GM12878 (cell line): Measurements from ENCODE around the gene MGAT5. TPM values are rescaled to one million over a fixed set of nuclear protein-coding genes. Genes with fewer than 3 reads are reported as not detected.

Experiments
- ATAC-seq: fragments of 200-7000 bp; cut with Tn5 transposase; 3 replicates; pipeline ENCODE4 v1.9.1; 2020; ENCODE audit warnings: mild to moderate bottlenecking, moderate library complexity
- BruUV-seq: library from RNA; stranded (reverse); fragments of 400-500 nt; replicated peaks from 2 replicates; lab custom pipeline; 2021; lab: Mats Ljungman, UMichigan
- CTCF ChIA-PET: fragments of 300-600 bp; sonication (Branson Sonifier 250); formaldehyde crosslinking; extraction: SDS; loops from one replicate; lab custom pipeline; 2021; ENCODE audit warnings: inconsistent platforms; lab: Yijun Ruan, JAX
- POLR2A ChIA-PET: fragments of 350-600 bp; formaldehyde crosslinking; extraction: SDS; loops from one replicate; lab custom pipeline; 2021; ENCODE audit warnings: inconsistent platforms; lab: Charles Lee
- RAD21 ChIA-PET: fragments of 300-600 bp; sonication (Branson Sonifier 250); formaldehyde crosslinking; loops from one replicate; lab custom pipeline; 2023; ENCODE audit warnings: antibody characterized with exemption; ENCODE audit not compliant: unreplicated experiment; lab: Charles Lee
- SMC1A ChIA-PET: fragments of 300-600 bp; sonication (Branson Sonifier 250); formaldehyde crosslinking; loops from one replicate; lab custom pipeline; 2023; ENCODE audit not compliant: unreplicated experiment, uncharacterized antibody; lab: Charles Lee
- DNase-seq: peaks from one replicate; pipeline ENCODE4 v3.0.0-alpha.2; 2011; ENCODE audit warnings: low read depth, low spot score
- FAIRE-seq: peaks from 3 replicates; lab custom pipeline; 2011; peaks lifted over from hg19 to GRCh38; lab: Jason Lieb, UNC
- H2AFZ ChIP-seq: 2 replicates; pipeline ENCODE4 v1.6.0; 2011; ENCODE audit warnings: low read depth, low read length, control low read depth; ENCODE audit not compliant: control insufficient read depth
- H3K27ac ChIP-seq: 2 replicates; pipeline ENCODE4 v1.5.1; 2011; ENCODE audit warnings: control low read depth; ENCODE audit not compliant: control insufficient read depth, insufficient read depth
- H3K27me3 ChIP-seq, 2 experiments: replicated peaks in 1 of 2; 2 replicates each; pipeline versions ENCODE4 v1.6.0 to v1.6.1; 2011; ENCODE audit warnings: low read length in 1 of 2; ENCODE audit not compliant: control insufficient read depth in 2 of 2, insufficient read depth in 2 of 2
- H3K36me3 ChIP-seq, 2 experiments: 2 replicates each; pipeline ENCODE4 v1.5.1; 2011; ENCODE audit warnings: low read length in 1 of 2; ENCODE audit not compliant: control insufficient read depth in 2 of 2, insufficient read depth in 2 of 2
- H3K4me1 ChIP-seq: 2 replicates; pipeline ENCODE4 v1.6.1; 2011; ENCODE audit warnings: mild to moderate bottlenecking, low read length, moderate library complexity, mixed read lengths; ENCODE audit not compliant: control insufficient read depth, insufficient read depth
- H3K4me2 ChIP-seq: 2 replicates; pipeline ENCODE4 v1.6.0; 2011; ENCODE audit warnings: control low read depth; ENCODE audit not compliant: control insufficient read depth, insufficient read depth
- H3K4me3 ChIP-seq: fragments of 200-600 bp; sonication (generic); 2 replicates; pipeline ENCODE4 v1.5.1; 2016
- H3K79me2 ChIP-seq: 2 replicates; pipeline ENCODE4 v1.6.0; 2011; ENCODE audit warnings: low read length; ENCODE audit not compliant: control insufficient read depth, insufficient read depth
- H3K9ac ChIP-seq: 2 replicates; pipeline ENCODE4 v1.8.0; 2011; ENCODE audit warnings: low read length, control low read depth, mixed read lengths; ENCODE audit not compliant: control insufficient read depth, insufficient read depth
- H3K9me3 ChIP-seq: replicated peaks from 3 replicates; pipeline ENCODE4 v1.5.1; 2011; ENCODE audit warnings: mild to moderate bottlenecking, low read length; ENCODE audit not compliant: control insufficient read depth, insufficient read depth
- H4K20me1 ChIP-seq: 2 replicates; pipeline ENCODE4 v1.6.0; 2011; ENCODE audit not compliant: control insufficient read depth, insufficient read depth
- CEBPB ChIP-seq, 2 experiments: fragments of 150-350 bp in 1 of 2; IDR thresholded peaks; 2 replicates each; pipeline ENCODE4 v1.6.1; 2012 to 2014; ENCODE audit warnings: low read depth in 2 of 2, low read length in 2 of 2, borderline replicate concordance in 1 of 2, inconsistent platforms in 1 of 2
- CTCF ChIP-seq, 3 experiments: IDR thresholded peaks in 2 of 3; conservative IDR thresholded peaks in 1 of 3; 2 replicates each; pipeline ENCODE4 v1.5.1; 2011; ENCODE audit warnings: low read depth in 3 of 3, low read length in 3 of 3, mild to moderate bottlenecking in 3 of 3, control low read depth in 2 of 3, moderate library complexity in 2 of 3, inconsistent platforms in 1 of 3, mixed read lengths in 1 of 3; ENCODE audit not compliant: control insufficient read depth in 2 of 3, insufficient read depth in 1 of 3; ENCODE audit errors: extremely low read depth in 1 of 3
- DPF2 ChIP-seq: fragments of 450-650 bp; IDR thresholded peaks from 2 replicates; pipeline ENCODE4 v1.6.1; 2017; ENCODE audit warnings: mild to moderate bottlenecking
- E2F8 ChIP-seq: fragments of 450-650 bp; IDR thresholded peaks from 2 replicates; pipeline ENCODE4 v1.6.1; 2018; ENCODE audit warnings: mild to moderate bottlenecking, low read depth, moderate library complexity; ENCODE audit not compliant: partially characterized antibody
- EP300 ChIP-seq, 2 experiments: fragments of 150-350 bp in 1 of 2; IDR thresholded peaks; 2 replicates each; pipeline ENCODE4 v1.6.1; 2011 to 2012; ENCODE audit warnings: low read depth in 2 of 2, low read length in 2 of 2, borderline replicate concordance in 1 of 2, improper control_type of control experiment in 1 of 2, inconsistent platforms in 1 of 2; ENCODE audit not compliant: control insufficient read depth in 1 of 2
- NR2C1 ChIP-seq: fragments of 450-650 bp; IDR thresholded peaks from 2 replicates; pipeline ENCODE4 v1.6.1; 2017; ENCODE audit warnings: antibody characterized with exemption, mild to moderate bottlenecking, moderate library complexity
- POU2F2 ChIP-seq: IDR thresholded peaks from 3 replicates; pipeline ENCODE4 v1.6.1; 2011; ENCODE audit warnings: low read depth, mild to moderate bottlenecking, low read length, borderline replicate concordance
- RUNX3 ChIP-seq: IDR thresholded peaks from 2 replicates; pipeline ENCODE4 v1.6.1; 2012; ENCODE audit warnings: low read length, inconsistent platforms
- SMC3 ChIP-seq: IDR thresholded peaks from 2 replicates; pipeline ENCODE4 v1.6.1; 2011; ENCODE audit warnings: low read length, improper control_type of control experiment, borderline replicate concordance
- ZNF384 ChIP-seq: IDR thresholded peaks from 2 replicates; pipeline ENCODE4 v1.6.1; 2012; ENCODE audit warnings: low read depth, mild to moderate bottlenecking, low read length, improper control_type of control experiment, borderline replicate concordance
- WGBS: methylation state at CpG from one replicate; pipeline ENCODE4 v1.1.6; 2016; ENCODE audit warnings: low lambda C conversion rate; ENCODE audit not compliant: insufficient replicate concordance, insufficient coverage; ENCODE audit errors: missing lambda C conversion rate; 5-methylcytosine and 5-hydroxymethylcytosine counted together
- in situ Hi-C: fragments of 300-500 bp; cut with MboI; formaldehyde crosslinking; loops from 9 replicates; pipeline ENCODE4 v1.14.3; 2018; ENCODE audit warnings: mixed read lengths
- intact Hi-C: fragments of 100-400 bp; cut with micrococcal nuclease; formaldehyde crosslinking; loops from one replicate; pipeline ENCODE4 v1.14.2; 2022; ENCODE audit not compliant: unreplicated experiment
- polyA plus RNA-seq, 11 experiments: library from polyadenylated mRNA; depleted of rRNA in 4 of 11; unstranded in 6 of 11; stranded (reverse) in 5 of 11; fragments of >200 nt; fragmentation: Nextera tagmentation in 4 of 11; fragmentation: Illumina TruSeq in 1 of 11; extraction: Ambion mirVana in 4 of 11; extraction: Trizol in 1 of 11; gene quantifications; 1 replicate in 1 of 11; 2 replicates in 10 of 11; pipeline versions ENCODE4 v1.2.1 to v1.2.3, GENCODE V29; 2011 to 2016; ENCODE audit warnings: inconsistent platforms in 2 of 11, missing spikeins in 2 of 11, low read depth in 1 of 11
- total RNA-seq, 4 experiments: library from RNA; depleted of rRNA in 3 of 4; stranded (reverse); fragments of >200 nt in 3 of 4; fragmentation: Illumina TruSeq in 1 of 4; extraction: Trizol in 1 of 4; gene quantifications; 2 replicates each; pipeline versions ENCODE4 v1.2.1 to v1.2.3, GENCODE V29; 2013 to 2021
- TF ChIP-seq, protein P1 (sequence below): fragments of 450-650 bp; IDR thresholded peaks from 2 replicates; pipeline ENCODE4 v1.6.1; 2017; ENCODE audit warnings: low read depth, mild to moderate bottlenecking, moderate library complexity
- TF ChIP-seq, protein P2 (sequence below): fragments of 450-650 bp; IDR thresholded peaks from 2 replicates; pipeline ENCODE4 v1.6.1; 2016; ENCODE audit warnings: mild to moderate bottlenecking

The MGAT5 gene
- total and polyA plus RNA-seq, 10 of the 15 experiments (the other 5 are each of a cell fraction or from before 2014, with no cell fraction given): 4.9 to 104 (median 36.2) TPM

GRCh38 chr2:134232868-134233727 is 20.8 kb upstream of the MGAT5 start:
- intact Hi-C loops: loop anchor here (2.0 to 10.0 kb wide), 4 partner anchors 50 to 278 kb away; no protein-coding TSS in a partner anchor
- FAIRE-seq (peak; percentile 23), DNase-seq (no peak), ATAC-seq (peak; percentile 59)
- peak overlapping the region; percentile 83 for H3K27ac ChIP-seq
- BruUV-seq: no TSS peak
- ChIA-PET SMC1A (interaction anchor here (1.0 to 3.0 kb wide), 8 partner anchors 10 to 178 kb away, joined by 3 to 17 read pairs (median 9); no protein-coding TSS in a partner anchor), RAD21 (interaction anchor here (1.4 kb wide), 2 partner anchors 12 to 25 kb away, joined by 3 to 4 read pairs; no protein-coding TSS in a partner anchor), POLR2A (interaction anchor here (1.0 kb wide), 1 partner anchor 17 kb away, joined by 3 read pairs; no protein-coding TSS in a partner anchor), CTCF (interaction anchor here (3.0 to 4.1 kb wide), 4 partner anchors 11 to 179 kb away, joined by 12 to 38 read pairs (median 19); no protein-coding TSS in a partner anchor)
- peak overlapping the region; percentile 19 for H3K4me3 ChIP-seq
- H2AFZ ChIP-seq: no peak overlapping the region
- no peaks in the 10 kb centered on the region for H4K20me1 ChIP-seq
- peaks cover 81% of the 10 kb centered on the region for H3K79me2 ChIP-seq
- peaks cover 72% of the 10 kb centered on the region for H3K4me1 ChIP-seq
- WGBS: 27% methylated on average over 2 of the region's 2 CpGs
- H3K27me3 ChIP-seq: no peaks in the 10 kb centered on the region
- in situ Hi-C loops: no loop called here
- peaks cover 8% of the 10 kb centered on the region for H3K9me3 ChIP-seq
- H3K4me2 ChIP-seq: peak overlapping the region; percentile 72
- H3K36me3 ChIP-seq: peaks cover 0 to 3% of the 10 kb centered on the region in 2 experiments; a peak in 2 of 4 replicates
- peak overlapping the region; percentile 27 for H3K9ac ChIP-seq
- TF ChIP-seq, protein P1, sequence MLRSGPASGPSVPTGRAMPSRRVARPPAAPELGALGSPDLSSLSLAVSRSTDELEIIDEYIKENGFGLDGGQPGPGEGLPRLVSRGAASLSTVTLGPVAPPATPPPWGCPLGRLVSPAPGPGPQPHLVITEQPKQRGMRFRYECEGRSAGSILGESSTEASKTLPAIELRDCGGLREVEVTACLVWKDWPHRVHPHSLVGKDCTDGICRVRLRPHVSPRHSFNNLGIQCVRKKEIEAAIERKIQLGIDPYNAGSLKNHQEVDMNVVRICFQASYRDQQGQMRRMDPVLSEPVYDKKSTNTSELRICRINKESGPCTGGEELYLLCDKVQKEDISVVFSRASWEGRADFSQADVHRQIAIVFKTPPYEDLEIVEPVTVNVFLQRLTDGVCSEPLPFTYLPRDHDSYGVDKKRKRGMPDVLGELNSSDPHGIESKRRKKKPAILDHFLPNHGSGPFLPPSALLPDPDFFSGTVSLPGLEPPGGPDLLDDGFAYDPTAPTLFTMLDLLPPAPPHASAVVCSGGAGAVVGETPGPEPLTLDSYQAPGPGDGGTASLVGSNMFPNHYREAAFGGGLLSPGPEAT: 0 out of 2 replicates have a peak, but pooled peaks have one; percentile 15
- TF ChIP-seq CTCF (IDR thresholded peaks at IDR 0.05 in 2 of 3, conservative IDR thresholded peaks at IDR 0.05 in 1 of 3; ENCODE audit: control insufficient read depth in 2 of 3, extremely low read depth in 1 of 3, insufficient read depth in 1 of 3, low read depth in 3 of 3, low read length in 3 of 3) (0 out of 6 replicates have a peak, but pooled peaks of 2 of the 3 experiments have one; percentile 6 to 17), SMC3 (no peak), E2F8 (no peak), RUNX3 (peak; percentile 81), POU2F2 (0 out of 3 replicates have a peak, but pooled peaks have one; percentile 8), EP300 (IDR thresholded peaks at IDR 0.05; ENCODE audit: borderline replicate concordance in 1 of 2, control insufficient read depth in 1 of 2, low read depth in 2 of 2, low read length in 2 of 2) (0 out of 4 replicates have a peak, but pooled peaks have one; percentile 4 to 22), DPF2 (peak; percentile 38; the same call in 1 of the 2 replicates), CEBPB (IDR thresholded peaks at IDR 0.05; ENCODE audit: borderline replicate concordance in 1 of 2, low read depth in 2 of 2, low read length in 2 of 2) (no peak), NR2C1 (no peak), ZNF384 (peak; percentile 32; the same call in 1 of the 2 replicates)
- TF ChIP-seq, protein P2, sequence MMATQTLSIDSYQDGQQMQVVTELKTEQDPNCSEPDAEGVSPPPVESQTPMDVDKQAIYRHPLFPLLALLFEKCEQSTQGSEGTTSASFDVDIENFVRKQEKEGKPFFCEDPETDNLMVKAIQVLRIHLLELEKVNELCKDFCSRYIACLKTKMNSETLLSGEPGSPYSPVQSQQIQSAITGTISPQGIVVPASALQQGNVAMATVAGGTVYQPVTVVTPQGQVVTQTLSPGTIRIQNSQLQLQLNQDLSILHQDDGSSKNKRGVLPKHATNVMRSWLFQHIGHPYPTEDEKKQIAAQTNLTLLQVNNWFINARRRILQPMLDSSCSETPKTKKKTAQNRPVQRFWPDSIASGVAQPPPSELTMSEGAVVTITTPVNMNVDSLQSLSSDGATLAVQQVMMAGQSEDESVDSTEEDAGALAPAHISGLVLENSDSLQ: no peak; the same call in 1 of the 2 replicates
